K562 (cell line): ENCODE measurements around the gene KRTAP16-1. TPM values are rescaled to one million over a fixed set of nuclear protein-coding genes. Genes with fewer than 3 reads are reported as not detected.

Experiments used
- ATAC-seq: fragments of 200-7000 bp; cut with Tn5 transposase; 3 replicates; pipeline ENCODE4 v1.9.1; 2020; ENCODE audit warnings: moderate library complexity
- BruUV-seq: library from RNA; stranded (reverse); fragments of 400-500 nt; replicated peaks from 2 replicates; lab custom pipeline; 2021; lab: Mats Ljungman, UMichigan
- CTCF ChIA-PET: fragments of 300-600 bp; formaldehyde crosslinking; extraction: SDS; loops from one replicate; lab custom pipeline; 2021; ENCODE audit warnings: low intra/inter-chr PET ratio; lab: Yijun Ruan, JAX
- POLR2A ChIA-PET: fragments of 300-600, 350-650 bp; sonication (Branson Sonifier 250); formaldehyde crosslinking; extraction: SDS; loops from one replicate; lab custom pipeline; 2021; ENCODE audit warnings: antibody characterized with exemption, inconsistent platforms; lab: Yijun Ruan, JAX
- DNase-seq, 4 experiments: peaks; one replicate each; pipeline versions ENCODE4 v3.0.0 to v3.0.0-alpha.2; 2011 to 2018; ENCODE audit warnings: low spot score in 3 of 4, mixed read lengths in 3 of 4; ENCODE audit errors: extremely low read depth in 1 of 4
- FAIRE-seq: peaks from 2 replicates; lab custom pipeline; 2011; peaks lifted over from hg19 to GRCh38; lab: Jason Lieb, UNC
- H2AFZ ChIP-seq: 2 replicates; pipeline ENCODE4 v1.6.0; 2011; ENCODE audit warnings: low read depth, low read length, control low read depth, inconsistent platforms
- H3K27ac ChIP-seq: fragments of 200-600 bp; 3 replicates; pipeline ENCODE4 v1.8.0; 2011; ENCODE audit warnings: low read depth, mild to moderate bottlenecking, control low read depth, inconsistent platforms, low read length, moderate library complexity, mixed read lengths; ENCODE audit errors: extremely low read depth
- H3K27me3 ChIP-seq, 2 experiments: fragments of 300-600 bp in 1 of 2; 2 replicates in 1 of 2; 3 replicates in 1 of 2; pipeline versions ENCODE4 v1.6.0 to v1.8.0; 2011; ENCODE audit warnings: inconsistent platforms in 2 of 2, low read length in 2 of 2, mild to moderate bottlenecking in 1 of 2, mixed read lengths in 1 of 2, moderate library complexity in 1 of 2; ENCODE audit not compliant: control insufficient read depth in 2 of 2, insufficient read depth in 2 of 2
- H3K36me3 ChIP-seq: fragments of 300-600 bp; 3 replicates; pipeline ENCODE4 v1.8.0; 2011; ENCODE audit warnings: mild to moderate bottlenecking, low read length, inconsistent platforms; ENCODE audit not compliant: control insufficient read depth, insufficient read depth
- H3K4me1 ChIP-seq, 2 experiments: fragments of 200-600 bp in 1 of 2; replicated peaks in 1 of 2; 2 replicates in 1 of 2; 3 replicates in 1 of 2; pipeline versions ENCODE4 v1.5.1 to v1.8.0; 2011; ENCODE audit warnings: inconsistent platforms in 2 of 2, low read length in 2 of 2, mild to moderate bottlenecking in 1 of 2, mixed read lengths in 1 of 2, moderate library complexity in 1 of 2; ENCODE audit not compliant: control insufficient read depth in 2 of 2, insufficient read depth in 2 of 2
- H3K4me2 ChIP-seq: 2 replicates; pipeline ENCODE4 v1.6.1; 2011; ENCODE audit warnings: low read length, control low read depth, inconsistent platforms, mixed read lengths; ENCODE audit not compliant: insufficient read depth
- H3K4me3 ChIP-seq: fragments of 200-600 bp; sonication (generic), shearing (Covaris generic); 2 replicates; pipeline ENCODE4 v1.5.1; 2016; ENCODE audit warnings: control low read depth, inconsistent platforms
- H3K79me2 ChIP-seq: fragments of 200-600 bp; 3 replicates; pipeline ENCODE4 v1.8.0; 2011; ENCODE audit warnings: low read length, inconsistent platforms; ENCODE audit not compliant: control insufficient read depth, insufficient read depth
- H3K9ac ChIP-seq, 2 experiments: 2 replicates each; pipeline versions ENCODE4 v1.6.0 to v1.6.1; 2011; ENCODE audit warnings: low read depth in 2 of 2, low read length in 2 of 2, control low read depth in 1 of 2, inconsistent platforms in 1 of 2, mild to moderate bottlenecking in 1 of 2, mixed read lengths in 1 of 2; ENCODE audit not compliant: insufficient read depth in 1 of 2
- H3K9me1 ChIP-seq: one replicate; pipeline ENCODE4 v1.6.0; 2011; ENCODE audit warnings: inconsistent platforms, mild to moderate bottlenecking, low read length, moderate library complexity; ENCODE audit not compliant: control insufficient read depth, insufficient read depth
- H3K9me3 ChIP-seq: replicated peaks from 2 replicates; pipeline ENCODE4 v1.5.1; 2011; ENCODE audit warnings: low read depth, low read length, inconsistent platforms; ENCODE audit not compliant: control insufficient read depth, insufficient read depth
- H4K20me1 ChIP-seq: replicated peaks from 2 replicates; pipeline ENCODE4 v1.6.1; 2011; ENCODE audit warnings: low read length, inconsistent platforms, mixed read lengths; ENCODE audit not compliant: control insufficient read depth, insufficient read depth
- STAT6 ChIP-seq: sonication (generic); formaldehyde crosslinking; IDR thresholded peaks from 2 replicates; pipeline ENCODE4 v1.8.1; 2023; ENCODE audit warnings: mild to moderate bottlenecking, missing genetic modification reagents
- ZBED1 ChIP-seq: IDR thresholded peaks from 2 replicates; pipeline ENCODE4 v1.6.1; 2014
- WGBS: fragments of 100-300 bp; shearing (Covaris generic); methylation state at CpG from one replicate; pipeline ENCODE4 v1.1.6; 2016; ENCODE audit warnings: low coverage, mixed read lengths; ENCODE audit not compliant: insufficient coverage; ENCODE audit errors: missing lambda C conversion rate; 5-methylcytosine and 5-hydroxymethylcytosine counted together
- in situ Hi-C: fragments of 300-500 bp; cut with MboI; formaldehyde crosslinking; loops from 4 replicates; pipeline ENCODE4 v1.15.0; 2018; ENCODE audit warnings: inconsistent platforms, mixed read lengths
- intact Hi-C: fragments of 100-400 bp; cut with micrococcal nuclease; formaldehyde crosslinking; loops from 2 replicates; pipeline ENCODE4 v1.14.2; 2022
- polyA plus RNA-seq, 8 experiments: library from polyadenylated mRNA; depleted of rRNA in 4 of 8; stranded (reverse) in 5 of 8; unstranded in 3 of 8; fragments of >200 nt; fragmentation: Nextera tagmentation in 2 of 8; fragmentation: Illumina TruSeq in 1 of 8; extraction: Ambion mirVana in 2 of 8; extraction: Trizol in 1 of 8; gene quantifications; 2 replicates each; pipeline versions ENCODE4 v1.2.1 to v1.2.3, GENCODE V29; 2011 to 2014; ENCODE audit warnings: inconsistent platforms in 1 of 8, missing spikeins in 1 of 8
- total RNA-seq, 7 experiments: library from RNA; depleted of rRNA in 6 of 7; stranded (reverse); fragments of >200 nt in 6 of 7; fragmentation: Illumina TruSeq in 2 of 7; extraction: Trizol in 2 of 7; gene quantifications; 2 replicates each; pipeline versions ENCODE4 v1.2.1 to v1.2.3, GENCODE V29; 2011 to 2021; ENCODE audit warnings: low replicate concordance in 1 of 7

Gene KRTAP16-1
- total and polyA plus RNA-seq, 9 of the 15 experiments (the other 6 are each of a cell fraction or from before 2014, with no cell fraction given), result not detected

GRCh38 chr17:41318231-41318630 is 9.1 kb upstream of the KRTAP16-1 start:
- Histone ChIP-seq H3K9ac (no peak overlapping the region), H3K27me3 (peaks cover 17 to 20% of the 10 kb centered on the region in 2 experiments; a peak in 3 of 5 replicates), H3K36me3 (no peaks in the 10 kb centered on the region), H3K4me1 (peaks cover 0 to 3% of the 10 kb centered on the region in 2 experiments; a peak in 1 of 5 replicates), H3K4me3 (no peak overlapping the region), H2AFZ (no peak overlapping the region), H3K4me2 (no peak overlapping the region), H3K9me3 (no peaks in the 10 kb centered on the region), H3K9me1 (no peaks in the 10 kb centered on the region), H3K27ac (no peak overlapping the region), H4K20me1 (no peaks in the 10 kb centered on the region), H3K79me2 (no peaks in the 10 kb centered on the region)
- POLR2A ChIA-PET, result no interaction called here
- 0% methylated on average over 2 of the region's 2 CpGs for WGBS
- CTCF ChIA-PET, result no interaction called here
- ATAC-seq, result no peak
- FAIRE-seq, result no peak
- in situ Hi-C loops (no loop called here), intact Hi-C loops (no loop called here)
- no peak for TF ChIP-seq ZBED1
- TF ChIP-seq STAT6 (CRISPR knock-in tag), result no peak
- BruUV-seq, result no TSS peak
- DNase-seq, result no peak
